HCT116 (cell line): ENCODE data around the gene CPNE9. TPM values are rescaled to one million over a fixed set of nuclear protein-coding genes. Genes with fewer than 3 reads are reported as not detected.
A peak's percentile ranks its signal among the peaks of the same experiment; 100 is the strongest.

Experiments
- ATAC-seq: fragments of 200-7000 bp; cut with Tn5 transposase; 2 replicates; pipeline ENCODE4 v1.9.1; 2020; ENCODE audit warnings: mild to moderate bottlenecking, moderate library complexity
- BruUV-seq: library from RNA; stranded (reverse); fragments of 400-500 nt; replicated peaks from 2 replicates; lab custom pipeline; 2021; lab: Mats Ljungman, UMichigan
- CTCF ChIA-PET: fragments of 300-600 bp; sonication (Branson Sonifier 250); formaldehyde crosslinking; loops from one replicate; lab custom pipeline; 2021; ENCODE audit warnings: antibody characterized with exemption; lab: Charles Lee
- POLR2A ChIA-PET: fragments of 300-600, 350-600 bp; sonication (Branson Sonifier 250); formaldehyde crosslinking; loops from one replicate; lab custom pipeline; 2021; ENCODE audit warnings: antibody characterized with exemption; lab: Charles Lee
- RAD21 ChIA-PET, 2 experiments: fragments of 300-600 bp; sonication (Branson Sonifier 250); formaldehyde crosslinking; loops; one replicate each; lab custom pipeline; 2023; ENCODE audit warnings: low total read pairs in 2 of 2; ENCODE audit not compliant: uncharacterized antibody in 2 of 2, unreplicated experiment in 2 of 2, low non-redundant PET in 1 of 2; lab: Charles Lee
- DNase-seq: peaks from one replicate; pipeline ENCODE4 v3.0.0-alpha.2; 2010; ENCODE audit warnings: low read depth, low spot score
- H2AFZ ChIP-seq: fragments of 200-600 bp; shearing (Covaris generic), sonication (generic); 2 replicates; pipeline ENCODE4 v1.6.1; 2017; ENCODE audit warnings: low read depth, mixed run types, mixed read lengths, antibody characterized with exemption, low read length; ENCODE audit not compliant: poor library complexity, severe bottlenecking
- H3K27ac ChIP-seq: 2 replicates; pipeline ENCODE4 v1.5.1; 2012; ENCODE audit warnings: low read depth, low read length
- H3K27me3 ChIP-seq: fragments of 200-600 bp; sonication (generic); 2 replicates; pipeline ENCODE4 v1.6.1; 2016; ENCODE audit warnings: mixed run types, low read length, mixed read lengths; ENCODE audit not compliant: insufficient read depth
- H3K36me3 ChIP-seq, 2 experiments: fragments of 200-500 bp in 1 of 2; fragments of 200-600 bp in 1 of 2; sonication (Bioruptor generic) in 1 of 2; sonication (generic) in 1 of 2; 2 replicates each; pipeline versions ENCODE4 v1.5.1 to v1.6.1; 2014 to 2016; ENCODE audit warnings: low read length in 2 of 2, inconsistent platforms in 1 of 2, mixed read lengths in 1 of 2, mixed run types in 1 of 2; ENCODE audit not compliant: insufficient read depth in 2 of 2, control insufficient read depth in 1 of 2
- H3K4me1 ChIP-seq, 2 experiments: fragments of 200-600 bp in 1 of 2; sonication (generic) in 1 of 2; 2 replicates each; pipeline versions ENCODE4 v1.5.1 to v1.6.1; 2012 to 2017; ENCODE audit warnings: low read length in 2 of 2, inconsistent platforms in 1 of 2, mild to moderate bottlenecking in 1 of 2, mixed read lengths in 1 of 2, mixed run types in 1 of 2, moderate library complexity in 1 of 2; ENCODE audit not compliant: insufficient read depth in 2 of 2, control insufficient read depth in 1 of 2
- H3K4me2 ChIP-seq: fragments of 200-600 bp; sonication (generic); 2 replicates; pipeline ENCODE4 v1.6.1; 2017; ENCODE audit warnings: mixed run types, low read length, mixed read lengths
- H3K4me3 ChIP-seq, 2 experiments: fragments of 200-600 bp in 1 of 2; sonication (generic) in 1 of 2; replicated peaks in 1 of 2; 2 replicates each; pipeline ENCODE4 v1.5.1; 2011 to 2016; ENCODE audit warnings: low read length in 2 of 2, control low read depth in 1 of 2, low read depth in 1 of 2, mild to moderate bottlenecking in 1 of 2, mixed read lengths in 1 of 2, mixed run types in 1 of 2
- H3K79me2 ChIP-seq: fragments of 200-600 bp; sonication (generic); 2 replicates; pipeline ENCODE4 v1.6.1; 2017; ENCODE audit warnings: mild to moderate bottlenecking, mixed run types, low read length, moderate library complexity, mixed read lengths; ENCODE audit not compliant: insufficient read depth
- H3K9ac ChIP-seq: fragments of 200-600 bp; sonication (generic); 2 replicates; pipeline ENCODE4 v1.6.1; 2016; ENCODE audit warnings: low read length, mixed read lengths
- H3K9me2 ChIP-seq: fragments of 200-600 bp; sonication (generic), shearing (Covaris generic); 2 replicates; pipeline ENCODE4 v1.6.1; 2017; ENCODE audit warnings: mixed run types, mild to moderate bottlenecking, moderate library complexity; ENCODE audit not compliant: insufficient read depth
- H3K9me3 ChIP-seq, 2 experiments: fragments of 200-500 bp in 1 of 2; fragments of 200-600 bp in 1 of 2; sonication (Bioruptor generic) in 1 of 2; sonication (generic) in 1 of 2; 2 replicates each; pipeline ENCODE4 v1.6.1; 2014 to 2017; ENCODE audit warnings: low read length in 2 of 2, mixed read lengths in 2 of 2, inconsistent platforms in 1 of 2, low read depth in 1 of 2, mild to moderate bottlenecking in 1 of 2, mixed run types in 1 of 2, moderate library complexity in 1 of 2; ENCODE audit not compliant: control insufficient read depth in 1 of 2, insufficient read depth in 1 of 2
- H4K20me1 ChIP-seq: fragments of 200-600 bp; sonication (generic), shearing (Covaris generic); 2 replicates; pipeline ENCODE4 v1.6.1; 2017; ENCODE audit warnings: mixed run types, mild to moderate bottlenecking, moderate library complexity; ENCODE audit not compliant: insufficient read depth
- CTCF ChIP-seq, 3 experiments: fragments of 200-600 bp in 1 of 3; sonication (generic) in 1 of 3; IDR thresholded peaks in 2 of 3; conservative IDR thresholded peaks in 1 of 3; 2 replicates each; pipeline ENCODE4 v1.5.1; 2012 to 2017; ENCODE audit warnings: low read depth in 2 of 3, low read length in 2 of 3, antibody characterized with exemption in 1 of 3, borderline replicate concordance in 1 of 3, control low read depth in 1 of 3, mild to moderate bottlenecking in 1 of 3, mixed read lengths in 1 of 3, mixed run types in 1 of 3, moderate library complexity in 1 of 3; ENCODE audit not compliant: insufficient read depth in 1 of 3
- EZH2phosphoT487 ChIP-seq: fragments of 200-600 bp; IDR thresholded peaks from 2 replicates; pipeline ENCODE4 v1.6.1; 2018; ENCODE audit warnings: antibody characterized with exemption, borderline replicate concordance
- JUND ChIP-seq: IDR thresholded peaks from 2 replicates; pipeline ENCODE4 v1.6.1; 2012
- POLR2AphosphoS5 ChIP-seq: IDR thresholded peaks from 2 replicates; pipeline ENCODE4 v1.6.1; 2011; ENCODE audit warnings: mild to moderate bottlenecking, low read depth, low read length, moderate library complexity
- REST ChIP-seq: IDR thresholded peaks from 2 replicates; pipeline ENCODE4 v1.6.1; 2012; ENCODE audit warnings: low read depth
- TCF7L2 ChIP-seq: IDR thresholded peaks from 2 replicates; pipeline ENCODE4 v1.7.0; 2011; ENCODE audit warnings: borderline replicate concordance, inconsistent platforms; ENCODE audit not compliant: insufficient read depth, insufficient read length; ENCODE audit errors: extremely low read depth
- ZBTB33 ChIP-seq: IDR thresholded peaks from 2 replicates; pipeline ENCODE4 v1.6.1; 2011; ENCODE audit warnings: mild to moderate bottlenecking, low read length, moderate library complexity; ENCODE audit not compliant: insufficient replicate concordance; ENCODE audit errors: extremely low read depth
- intact Hi-C: fragments of 100-400 bp; cut with micrococcal nuclease; formaldehyde crosslinking; loops from 2 replicates; pipeline ENCODE4 v1.10.0; 2022
- total RNA-seq: library from RNA; stranded (reverse); gene quantifications from one replicate; pipeline ENCODE4 v1.2.1, GENCODE V29; 2021; ENCODE audit not compliant: unreplicated experiment

The CPNE9 gene
- total RNA-seq, 1 experiment from 2014 or later = 0.98 TPM

GRCh38 chr3:9746330-9746729 lies 42.7 kb downstream of the CPNE9 start:
- intact Hi-C loops = no loop called here
- Histone ChIP-seq H3K36me3 (peaks cover 54 to 70% of the 10 kb centered on the region in 2 experiments), H4K20me1 (no peaks in the 10 kb centered on the region), H3K9me2 (no peaks in the 10 kb centered on the region), H3K4me2 (no peak overlapping the region), H2AFZ (no peak overlapping the region), H3K4me1 (peaks cover 8 to 18% of the 10 kb centered on the region in 2 experiments), H3K27ac (no peak overlapping the region), H3K9me3 (no peaks in the 10 kb centered on the region), H3K27me3 (no peaks in the 10 kb centered on the region), H3K4me3 (no peak overlapping the region), H3K79me2 (peaks cover 8% of the 10 kb centered on the region), H3K9ac (no peak overlapping the region)
- no TSS peak for BruUV-seq
- POLR2A ChIA-PET = no interaction called here
- ATAC-seq = no peak
- RAD21 ChIA-PET = no interaction called here
- CTCF ChIA-PET = no interaction called here
- no peak for DNase-seq
- no peak for TF ChIP-seq JUND
- TF ChIP-seq REST = no peak
- TF ChIP-seq POLR2AphosphoS5 = 0 out of 2 replicates have a peak, but pooled peaks have one; percentile 9
- no peak for TF ChIP-seq CTCF (IDR thresholded peaks at IDR 0.05 in 2 of 3, conservative IDR thresholded peaks at IDR 0.05 in 1 of 3; ENCODE audit: borderline replicate concordance in 1 of 3, insufficient read depth in 1 of 3, low read depth in 2 of 3, low read length in 2 of 3)
- TF ChIP-seq TCF7L2 = no peak
- no peak for TF ChIP-seq ZBTB33
- no peak for TF ChIP-seq EZH2phosphoT487
